Activated CD4-positive, CD25-positive, alpha-beta regulatory T cell (primary cell): ENCODE data around the gene HSF4.

Experiments used
- DNase-seq, 4 experiments: peaks; one replicate each; lab custom pipeline; 2025; lab: John Stamatoyannopoulos, UW

Gene HSF4

DNA sequence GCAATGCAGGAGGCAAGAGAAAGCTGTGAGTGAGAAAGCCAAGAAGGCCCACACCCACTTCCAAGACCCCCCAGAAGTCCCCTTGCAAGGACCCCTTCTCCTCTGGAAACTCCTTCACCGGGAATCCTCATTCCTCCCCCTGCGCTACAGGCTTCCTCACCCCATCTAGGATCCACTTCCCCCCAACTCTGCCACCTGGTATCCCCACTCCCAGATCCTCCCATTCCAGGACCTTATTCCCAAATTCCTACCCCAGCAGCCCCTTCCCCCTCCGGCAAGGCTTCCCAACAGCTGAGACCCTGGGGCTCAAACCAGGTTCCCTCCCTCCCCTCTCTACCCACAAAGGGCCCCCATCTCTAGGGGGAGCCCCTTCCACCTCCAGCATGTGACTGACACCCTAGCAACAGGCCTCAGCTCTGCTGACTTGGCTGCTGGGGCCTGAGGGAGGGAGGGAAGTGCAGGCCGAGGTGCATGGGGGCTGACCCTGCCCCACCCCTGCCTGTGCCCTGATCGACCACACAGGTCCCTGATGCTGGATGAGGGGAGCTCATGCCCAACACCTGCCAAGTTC lies 2.1 kb downstream of the HSF4 start:
- no peak for DNase-seq

DNA sequence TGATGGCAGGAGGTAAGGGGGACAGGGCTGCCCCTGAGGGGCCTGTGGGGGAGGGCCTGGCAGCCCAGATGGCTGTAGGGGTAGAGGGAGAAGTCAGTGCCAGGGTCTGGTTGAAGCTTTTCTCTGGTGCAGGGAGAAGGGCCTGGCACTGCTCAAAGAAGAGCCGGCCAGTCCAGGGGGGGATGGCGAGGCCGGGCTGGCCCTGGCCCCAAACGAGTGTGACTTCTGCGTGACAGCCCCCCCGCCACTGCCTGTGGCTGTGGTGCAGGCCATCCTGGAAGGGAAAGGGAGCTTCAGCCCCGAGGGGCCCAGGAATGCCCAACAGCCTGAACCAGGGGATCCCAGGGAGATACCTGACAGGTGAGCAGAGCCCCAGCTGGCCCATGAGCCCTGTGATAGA lies 3.0 kb downstream of the HSF4 start:
- no peak for DNase-seq

DNA sequence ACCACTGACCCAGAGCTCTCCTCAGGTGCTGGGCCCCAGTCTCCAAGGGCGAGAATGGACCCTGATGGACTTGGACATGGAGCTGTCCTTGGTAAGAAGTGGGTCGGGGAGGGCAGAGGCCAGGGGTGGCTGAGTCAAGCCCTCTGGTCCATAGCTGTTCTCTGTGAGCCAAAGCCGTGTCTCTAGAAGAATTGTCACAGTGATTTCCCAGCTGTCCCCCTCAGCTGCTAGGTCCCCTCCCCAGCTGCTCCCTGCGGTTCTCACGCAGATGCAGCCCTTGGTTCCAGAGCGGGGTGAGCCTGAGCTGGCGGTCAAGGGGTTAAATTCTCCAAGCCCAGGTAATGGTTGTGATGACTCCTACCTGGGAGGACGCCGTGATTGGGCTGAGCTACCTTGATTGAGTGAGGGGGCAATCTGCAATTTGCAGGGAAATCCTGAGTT lies 4.5 kb downstream of the HSF4 start:
- no peak for DNase-seq

DNA sequence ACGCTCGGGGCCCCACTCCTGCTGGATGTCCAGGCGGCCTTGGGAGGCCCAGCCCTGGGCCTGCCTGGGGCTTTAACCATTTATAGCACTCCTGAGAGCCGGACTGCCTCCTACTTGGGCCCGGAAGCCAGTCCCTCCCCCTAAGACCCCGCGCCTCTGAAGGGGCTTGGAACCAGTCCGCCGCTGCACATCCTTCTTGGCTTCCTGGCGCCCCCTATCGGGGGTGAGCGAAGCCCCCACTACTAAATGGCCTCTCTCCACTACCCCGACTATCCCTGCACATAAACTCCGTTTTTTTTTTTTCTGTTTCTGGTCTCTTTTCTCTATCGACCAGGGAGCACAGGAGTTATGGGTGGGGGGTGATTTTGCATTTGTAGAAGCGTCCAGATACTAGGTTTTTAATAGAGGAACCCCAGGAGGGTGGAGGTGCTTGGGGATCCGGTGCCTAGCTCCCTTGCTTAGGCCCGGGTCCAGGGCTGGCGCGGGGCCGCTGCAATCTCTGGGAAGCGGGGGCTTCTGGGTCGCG lies 5.2 kb downstream of the HSF4 start:
- DNase-seq = no peak

DNA sequence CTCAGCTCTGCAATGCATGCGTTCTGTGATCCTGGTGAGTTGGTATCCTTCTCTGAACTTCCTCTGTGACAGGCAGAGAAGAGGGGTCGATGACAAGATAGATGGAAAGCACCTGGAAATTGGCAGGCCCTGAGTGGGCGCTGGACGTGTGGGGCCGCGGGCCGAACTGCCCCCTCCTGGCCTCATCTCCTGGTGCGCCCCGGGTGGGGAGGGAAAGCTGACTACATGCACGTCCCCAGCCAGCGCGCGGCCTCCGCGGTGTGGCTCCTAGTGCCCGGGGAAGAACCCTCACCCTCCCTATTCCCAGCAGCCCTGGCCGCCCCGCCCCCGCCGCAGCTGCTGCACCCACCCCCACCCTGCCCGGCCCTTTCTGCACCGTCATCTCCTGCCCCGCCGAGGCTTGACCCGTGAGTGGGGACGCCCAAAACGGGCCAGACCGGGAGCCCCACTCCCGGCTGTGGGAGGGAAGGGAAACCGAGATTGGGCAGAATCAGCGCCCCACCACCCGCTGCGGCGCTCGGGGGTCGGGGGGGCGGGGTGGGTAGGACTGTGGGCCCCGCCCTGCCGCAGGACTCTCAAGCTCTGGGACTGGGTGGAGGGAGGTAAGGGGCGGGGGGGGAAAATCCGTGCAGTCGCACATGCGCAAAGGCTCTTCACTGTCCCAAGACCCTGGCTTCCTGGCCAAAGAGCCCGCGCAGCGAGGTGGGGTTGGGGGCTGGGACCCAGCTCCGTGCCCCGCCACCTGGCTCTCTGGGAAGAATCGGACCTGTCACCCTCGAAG lies 5.8 kb downstream of the HSF4 start, which contains the start of gene NOL3:
TSS of gene NOL3 (plus strand) at position 371 of the 781 bp plus-strand sequence.
- DNase-seq = no peak

DNA sequence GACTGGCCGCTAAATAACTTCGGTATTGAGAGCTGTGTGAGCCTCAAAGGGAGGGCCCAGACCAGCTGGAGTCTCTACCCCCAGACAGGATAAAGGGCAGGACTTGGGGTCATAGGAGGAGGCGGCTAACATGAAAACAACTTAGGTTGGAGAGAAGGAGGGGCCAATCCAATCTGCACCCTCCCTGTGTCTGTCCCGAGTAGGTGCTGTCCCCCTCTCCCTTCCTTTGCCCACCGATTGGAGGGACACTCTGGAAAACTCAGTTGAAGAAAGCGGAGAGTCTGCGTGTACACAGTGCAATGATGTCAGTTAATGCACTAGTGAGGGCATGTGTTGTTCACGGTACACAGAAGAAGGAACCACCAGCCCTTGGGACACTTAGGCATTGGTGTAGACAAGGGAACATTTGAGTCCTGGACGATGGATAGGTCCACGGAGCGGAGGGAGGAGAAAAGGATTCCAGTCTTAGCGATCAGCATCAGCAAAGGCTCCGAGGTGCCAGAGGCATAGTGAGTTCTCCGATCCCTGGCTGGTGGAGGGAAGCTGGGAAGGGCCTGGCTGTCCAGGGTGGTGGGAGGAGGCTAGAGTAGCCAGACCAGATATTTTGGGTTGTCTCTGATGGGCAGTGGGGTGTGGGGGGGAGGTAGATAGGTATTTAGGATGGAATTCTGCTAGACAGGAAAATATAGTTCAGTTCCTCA lies 6.6 kb downstream of the HSF4 start:
- no peak for DNase-seq

DNA sequence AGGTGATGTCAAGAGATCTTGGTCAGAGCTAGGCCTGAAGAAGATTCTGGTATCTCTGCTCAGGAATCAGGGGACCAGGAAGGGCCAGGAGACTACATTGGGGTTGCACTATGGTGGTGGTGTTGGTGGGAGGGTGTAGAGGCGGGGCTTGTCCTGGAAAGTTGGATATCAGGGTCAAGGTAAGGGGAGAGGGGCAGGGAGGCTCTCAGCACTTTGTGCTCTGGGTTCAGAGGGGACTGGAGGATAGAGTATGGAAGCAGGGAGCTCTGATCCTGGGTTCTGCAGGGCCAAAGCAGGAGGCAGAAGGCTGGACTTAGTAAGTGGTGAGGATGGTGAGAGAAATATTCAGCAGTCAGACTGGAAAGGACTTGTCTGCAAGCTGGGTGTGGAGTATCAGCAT lies 8.8 kb downstream of the HSF4 start:
- no peak for DNase-seq

DNA sequence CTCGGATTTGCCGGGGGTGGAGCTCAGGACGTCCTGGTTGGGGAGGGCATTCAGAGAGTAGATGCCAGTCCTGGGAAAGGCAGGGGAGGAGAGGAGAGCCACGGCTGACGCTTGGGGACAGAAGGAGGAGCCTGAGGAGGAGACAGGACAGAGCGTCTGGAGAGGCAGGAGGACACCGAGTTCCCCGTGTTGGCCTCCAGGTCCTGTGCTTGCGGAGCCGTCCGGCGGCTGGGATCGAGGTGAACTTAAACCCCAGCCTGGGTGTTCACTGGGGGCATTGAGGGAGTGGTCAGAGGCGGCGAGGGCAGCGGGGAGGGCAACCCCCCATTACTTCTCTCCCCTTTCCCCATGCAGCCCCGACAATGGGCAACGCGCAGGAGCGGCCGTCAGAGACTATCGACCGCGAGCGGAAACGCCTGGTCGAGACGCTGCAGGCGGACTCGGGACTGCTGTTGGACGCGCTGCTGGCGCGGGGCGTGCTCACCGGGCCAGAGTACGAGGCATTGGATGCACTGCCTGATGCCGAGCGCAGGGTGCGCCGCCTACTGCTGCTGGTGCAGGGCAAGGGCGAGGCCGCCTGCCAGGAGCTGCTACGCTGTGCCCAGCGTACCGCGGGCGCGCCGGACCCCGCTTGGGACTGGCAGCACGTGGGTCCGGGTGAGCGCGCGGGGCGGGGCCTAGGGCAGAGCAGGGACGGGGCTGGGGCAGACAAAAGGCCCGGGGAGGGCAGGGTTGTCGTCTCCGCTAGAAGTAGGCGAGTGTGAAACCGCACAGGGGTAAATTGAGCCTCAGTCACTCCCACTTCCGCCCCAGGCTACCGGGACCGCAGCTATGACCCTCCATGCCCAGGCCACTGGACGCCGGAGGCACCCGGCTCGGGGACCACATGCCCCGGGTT lies 9.5 kb downstream of the HSF4 start:
- DNase-seq = peak; percentile 24 to 41 (median 37)

DNA sequence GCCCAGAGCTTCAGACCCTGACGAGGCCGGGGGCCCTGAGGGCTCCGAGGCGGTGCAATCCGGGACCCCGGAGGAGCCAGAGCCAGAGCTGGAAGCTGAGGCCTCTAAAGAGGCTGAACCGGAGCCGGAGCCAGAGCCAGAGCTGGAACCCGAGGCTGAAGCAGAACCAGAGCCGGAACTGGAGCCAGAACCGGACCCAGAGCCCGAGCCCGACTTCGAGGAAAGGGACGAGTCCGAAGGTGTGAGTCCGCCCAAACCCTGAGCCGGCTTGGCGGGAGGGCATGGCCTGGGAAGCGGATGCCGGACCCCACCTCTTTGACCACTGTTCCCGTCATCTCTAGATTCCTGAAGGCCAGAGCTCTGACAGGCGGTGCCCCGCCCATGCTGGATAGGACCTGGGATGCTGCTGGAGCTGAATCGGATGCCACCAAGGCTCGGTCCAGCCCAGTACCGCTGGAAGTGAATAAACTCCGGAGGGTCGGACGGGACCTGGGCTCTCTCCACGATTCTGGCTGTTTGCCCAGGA lies 10.2 kb downstream of the HSF4 start:
- no peak for DNase-seq

DNA sequence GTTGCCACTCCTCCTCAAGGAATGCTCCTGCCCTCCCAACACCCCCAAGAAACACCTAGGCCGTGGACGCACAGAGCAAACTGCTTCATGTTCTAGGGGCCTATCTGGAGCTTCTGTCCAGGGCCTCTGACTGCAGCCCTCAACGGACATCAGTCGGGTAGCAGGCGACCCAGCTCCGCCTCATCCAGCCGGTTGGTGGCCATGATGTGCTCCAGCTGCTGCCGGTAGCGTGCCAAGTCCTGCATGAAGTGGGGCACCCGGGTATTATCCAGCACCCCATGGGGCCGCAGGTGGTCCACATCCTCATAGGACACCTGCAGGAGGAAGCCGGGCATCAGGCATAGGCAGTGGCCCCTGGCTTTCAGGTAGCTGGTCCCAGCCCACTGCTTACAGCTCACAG lies 12.1 kb downstream of the HSF4 start:
- DNase-seq = no peak

DNA sequence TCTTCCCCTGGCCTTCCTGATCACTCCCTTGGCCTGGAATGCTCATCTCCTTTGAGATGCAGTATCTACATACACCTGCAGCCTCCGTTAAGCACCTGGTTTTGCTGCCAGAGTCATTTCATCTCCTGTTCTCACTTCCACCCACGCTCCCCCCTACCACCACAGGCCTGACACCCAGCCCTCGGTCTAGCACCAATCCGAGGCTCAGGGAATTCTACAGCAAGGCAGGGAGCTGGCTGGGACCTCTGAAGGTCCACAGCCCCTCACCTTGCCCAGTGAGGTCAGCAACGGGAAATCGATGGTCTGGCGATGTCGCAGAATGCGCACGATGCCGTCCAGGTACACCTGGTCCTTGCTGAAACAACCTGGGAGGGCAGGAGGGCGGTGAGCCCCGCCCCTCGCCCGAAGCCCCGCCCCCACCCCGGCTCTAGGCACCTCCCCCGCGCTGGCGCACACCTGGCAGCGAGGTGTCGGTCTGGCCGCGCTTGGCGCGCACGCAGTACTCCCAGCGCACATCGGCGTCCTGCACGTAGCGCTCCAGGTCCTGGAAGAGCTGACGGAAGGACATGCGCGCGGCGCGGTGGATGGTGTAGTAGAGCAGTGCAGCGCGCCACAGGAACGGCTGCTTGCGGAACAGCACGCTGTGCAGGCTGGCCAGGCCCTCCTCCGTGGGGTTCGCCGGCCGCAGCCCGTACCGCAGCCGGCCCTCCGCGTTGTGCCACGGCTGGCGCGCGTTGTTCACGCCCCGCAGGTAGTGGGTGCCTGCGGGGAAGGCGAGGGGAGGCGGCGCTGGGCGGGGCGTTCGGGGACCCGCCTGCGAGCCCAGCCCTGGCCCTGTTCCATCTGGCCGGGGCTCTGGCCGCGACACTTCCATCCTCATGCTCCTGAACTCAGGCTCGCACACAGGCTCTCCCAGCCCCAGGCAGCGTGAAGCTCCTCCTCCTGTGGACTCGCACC lies 13.5 kb downstream of the HSF4 start:
- DNase-seq = no peak

DNA sequence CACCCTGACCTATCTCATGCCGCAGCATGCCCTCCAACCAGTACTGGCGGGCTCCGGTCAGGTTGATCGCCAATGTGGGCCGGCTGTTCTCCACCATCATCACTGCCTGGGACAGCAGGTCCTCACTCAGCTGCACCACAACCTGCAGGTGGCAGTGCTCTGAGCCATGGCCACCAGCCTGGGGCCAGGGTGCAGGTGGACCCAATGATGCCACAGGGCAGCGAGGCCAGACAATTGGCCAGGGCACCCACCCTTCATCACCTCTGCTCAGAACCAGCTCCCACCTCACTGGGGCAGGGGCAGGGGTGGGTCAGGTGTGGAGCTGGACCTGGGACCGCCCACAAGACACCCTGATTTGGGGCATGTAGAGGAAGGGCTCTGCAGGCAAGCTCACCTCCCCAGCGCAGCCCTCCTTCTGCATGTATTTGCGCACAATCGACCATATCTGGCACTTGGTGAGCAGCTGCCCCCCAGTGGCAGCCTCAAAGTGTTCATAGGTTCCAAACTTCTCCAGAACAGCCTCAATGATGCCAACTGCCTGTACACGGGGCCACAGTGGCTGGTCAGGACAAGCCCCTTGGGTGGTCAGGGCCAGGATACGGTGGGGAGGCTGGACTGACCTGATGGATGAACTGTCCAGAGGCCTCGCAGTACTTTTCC lies 15.0 kb downstream of the HSF4 start:
- DNase-seq = no peak

DNA sequence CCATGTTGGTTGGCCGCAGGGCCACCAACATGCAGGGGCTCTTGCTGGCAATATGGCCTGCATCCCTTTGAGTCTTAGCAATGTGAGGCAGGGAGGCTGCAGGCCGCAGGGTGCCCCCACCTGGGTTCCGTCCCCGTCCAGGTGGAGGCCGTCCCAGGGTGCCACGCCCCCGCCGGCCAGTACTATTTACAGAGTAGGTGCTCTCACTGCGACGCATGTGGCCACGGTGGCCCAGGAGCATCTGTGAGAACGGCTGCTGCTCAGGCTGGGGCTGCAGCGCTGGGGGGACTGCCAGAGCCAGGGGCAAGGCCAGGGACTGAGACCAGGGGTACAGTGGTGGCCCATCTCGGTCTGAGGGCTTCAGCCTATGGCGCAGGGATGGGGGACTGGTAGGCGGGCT lies 15.6 kb downstream of the HSF4 start:
- no peak for DNase-seq

DNA sequence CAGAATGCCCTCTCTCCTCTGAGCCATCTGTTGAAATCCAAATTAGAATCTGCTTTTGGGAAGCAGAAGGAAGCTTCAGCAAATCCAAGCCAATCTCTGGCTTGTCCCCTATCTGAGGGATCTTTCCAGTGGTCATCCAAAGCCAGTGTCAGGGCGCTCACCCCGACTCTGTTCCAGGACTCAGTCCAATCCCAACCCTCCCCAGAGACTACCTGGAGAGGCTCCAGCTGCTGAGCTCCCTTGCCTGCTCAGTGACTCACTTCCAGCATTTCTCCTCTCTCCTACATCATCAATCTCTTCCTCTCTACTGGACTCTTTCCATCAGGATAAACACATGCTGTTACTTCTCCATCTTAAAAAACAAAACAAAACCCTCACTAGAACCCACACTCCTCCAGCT lies 16.8 kb downstream of the HSF4 start:
- DNase-seq = no peak

DNA sequence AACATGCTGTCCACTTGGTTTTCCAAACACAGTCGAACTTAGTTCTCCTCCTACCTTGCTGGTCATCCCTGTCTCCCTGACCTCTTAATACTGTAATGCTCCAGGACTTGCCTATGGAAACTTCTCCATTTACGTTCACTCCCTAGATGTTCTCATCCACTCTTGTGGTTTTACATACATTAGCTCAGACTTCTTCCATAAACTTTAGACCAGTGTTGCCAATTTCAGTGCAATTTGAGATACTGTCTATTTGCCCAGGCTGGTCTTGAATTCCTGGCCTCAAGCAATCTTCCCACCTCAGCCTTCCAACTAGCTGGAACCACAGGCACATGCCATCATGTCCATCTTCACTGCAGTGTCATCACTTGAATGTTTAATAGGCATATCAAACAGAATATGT lies 17.7 kb downstream of the HSF4 start:
- DNase-seq = no peak

DNA sequence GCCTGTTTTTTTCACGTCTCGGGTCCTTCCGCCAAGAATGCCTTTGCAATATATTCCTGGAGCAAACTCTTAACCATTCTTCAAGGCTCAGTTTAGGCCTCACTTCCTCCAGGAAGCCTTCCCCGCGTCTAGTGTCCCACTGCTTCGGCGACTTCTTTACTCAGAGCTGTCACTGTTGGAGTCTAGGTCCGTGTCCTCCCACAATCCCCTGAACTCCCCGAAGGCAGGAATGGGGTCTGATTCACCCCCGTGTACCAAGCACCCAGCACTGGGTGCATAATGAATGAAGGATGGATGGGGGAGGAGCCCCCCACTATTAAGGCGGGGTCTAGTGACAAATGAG lies 18.7 kb downstream of the HSF4 start:
- no peak for DNase-seq

DNA sequence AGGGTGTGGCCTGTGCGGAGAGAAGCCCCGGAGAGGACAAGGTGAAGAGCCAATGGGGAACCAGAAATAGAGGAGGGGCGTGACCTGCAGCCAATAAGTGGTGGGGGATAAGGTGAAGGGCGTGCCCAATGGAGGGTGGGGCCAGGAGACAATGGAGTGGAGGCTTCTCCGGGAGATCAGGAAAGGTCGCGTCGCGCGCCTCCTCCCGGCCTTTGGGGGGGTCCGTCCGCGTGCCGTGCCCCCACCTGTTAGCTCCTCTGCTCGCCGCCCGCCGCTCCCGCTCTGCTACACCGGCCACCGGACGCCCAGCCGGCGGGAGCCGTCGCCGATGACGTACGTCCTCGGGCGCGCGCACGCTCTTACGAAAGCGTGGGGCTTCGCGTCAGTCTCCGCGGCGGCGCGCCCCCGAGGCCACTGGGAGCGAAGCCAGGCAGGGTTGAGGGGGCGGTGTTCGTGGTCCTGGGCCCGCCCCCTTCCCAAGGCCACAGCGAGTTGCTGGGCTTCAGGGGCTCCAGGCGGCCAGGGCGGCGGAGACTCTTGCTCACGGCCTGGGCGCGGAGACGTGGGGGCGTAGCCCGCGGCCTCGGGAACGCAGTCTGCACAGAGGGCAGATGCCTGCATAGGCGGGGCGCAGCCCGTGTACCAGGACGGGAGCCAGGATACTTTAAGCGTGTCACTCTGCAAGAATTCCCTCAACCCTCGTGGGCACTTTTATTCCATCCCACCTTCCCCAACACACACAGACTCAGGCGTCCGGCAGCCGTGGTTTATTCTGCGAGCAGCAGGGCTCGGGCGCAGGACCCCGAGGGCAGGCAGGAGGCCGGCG lies 19.3 kb downstream of the HSF4 start, which contains the start of gene MATCAP1:
TSS of gene MATCAP1 (minus strand) at position 337 of the 826 bp plus-strand sequence. CDS start 3,353 bp downstream, outside the sequence.
- DNase-seq = peak; percentile 81 to 85 (median 82)

DNA sequence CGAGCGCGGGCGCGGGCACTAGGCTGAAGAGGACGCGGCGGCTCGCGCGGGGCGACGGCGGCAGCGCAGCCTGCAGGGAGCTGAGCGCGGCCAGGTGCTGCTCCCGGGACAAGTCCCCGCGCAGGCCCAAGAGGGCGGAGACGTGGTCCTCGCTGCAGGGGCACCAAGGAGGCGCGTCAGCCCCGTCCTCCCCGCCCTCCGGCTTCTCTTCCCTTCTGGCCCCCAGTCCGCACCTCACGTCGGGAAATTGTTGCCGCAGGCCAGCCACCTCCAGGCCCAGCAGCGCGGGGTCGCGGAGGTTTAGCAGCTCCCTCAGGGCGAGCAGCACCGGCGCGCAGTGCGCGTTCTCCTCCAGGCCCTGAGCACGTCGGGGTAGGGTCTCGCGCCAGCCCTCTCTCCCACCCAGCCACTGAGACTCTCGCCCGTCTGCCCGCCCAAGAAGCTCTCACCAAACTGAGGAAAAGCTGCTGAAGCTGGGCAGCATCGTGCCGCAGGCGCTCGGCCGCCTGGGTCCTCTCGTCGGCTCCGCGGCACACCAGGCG lies 20.0 kb downstream of the HSF4 start:
- DNase-seq = no peak
